ENCODE measurements around the gene FBXW12. TPM values are rescaled to one million over a fixed set of nuclear protein-coding genes. Genes with fewer than 3 reads are reported as not detected.

FBXW12 gene
- polyA plus RNA-seq, 1 experiment: not detected

GRCh38 chr3:48338635-48339034 is 33.4 kb upstream of the FBXW12 start:
- ChIA-PET POLR2A (no interaction called here), CTCF (interaction anchor here (1.4 kb wide), 1 partner anchor 62 kb away, joined by 4 read pairs; no protein-coding TSS in a partner anchor)
- Histone ChIP-seq H3K27ac (ENCODE audit: low read depth, low read length) (no peak overlapping the region), H3K9me3 (ENCODE audit: control insufficient read depth, insufficient read depth, low read length) (no peaks in the 10 kb centered on the region), H3K27me3 (ENCODE audit: control insufficient read depth, insufficient read depth, low read length) (peaks cover 4% of the 10 kb centered on the region), H3K4me3 (ENCODE audit: low read depth, low read length) (no peak overlapping the region)
- no peak for DNase-seq (ENCODE audit: low read depth, low spot score)
- no peak for TF ChIP-seq CTCF (IDR thresholded peaks at IDR 0.05; ENCODE audit: low read depth, low read length)

- no peak overlapping the region for H3K27ac ChIP-seq (ENCODE audit: low read depth, low read length)
- H3K4me3 ChIP-seq (ENCODE audit: low read depth, low read length): no peak overlapping the region
- no peak for TF ChIP-seq CTCF (IDR thresholded peaks at IDR 0.05; ENCODE audit: low read depth, low read length)
- H3K9me3 ChIP-seq (ENCODE audit: control insufficient read depth, insufficient read depth, low read length): no peaks in the 10 kb centered on the region
- ChIA-PET POLR2A (no interaction called here), CTCF (interaction anchor here (1.0 to 1.9 kb wide), 3 partner anchors 57 to 92 kb away, joined by 3 to 11 read pairs (median 3); no protein-coding TSS in a partner anchor)
- no peaks in the 10 kb centered on the region for H3K27me3 ChIP-seq (ENCODE audit: control insufficient read depth, insufficient read depth, low read length)
- no peak for DNase-seq (ENCODE audit: low read depth, low spot score)
Observed at GRCh38 chr3:48343432-48343831, 28.6 kb upstream of the FBXW12 start.

GRCh38 chr3:48344867-48345507 is 27.0 kb upstream of the FBXW12 start:
- DNase-seq (ENCODE audit: low read depth, low spot score): no peak
- Histone ChIP-seq H3K27ac (ENCODE audit: low read depth, low read length) (no peak overlapping the region), H3K27me3 (ENCODE audit: control insufficient read depth, insufficient read depth, low read length) (peaks cover 4% of the 10 kb centered on the region), H3K9me3 (ENCODE audit: control insufficient read depth, insufficient read depth, low read length) (no peaks in the 10 kb centered on the region), H3K4me3 (ENCODE audit: low read depth, low read length) (no peak overlapping the region)
- TF ChIP-seq CTCF (IDR thresholded peaks at IDR 0.05; ENCODE audit: low read depth, low read length): no peak
- ChIA-PET CTCF (interaction anchor here (1.5 to 1.9 kb wide), 2 partner anchors 71 to 91 kb away, joined by 3 to 11 read pairs; no protein-coding TSS in a partner anchor), POLR2A (no interaction called here)

GRCh38 chr3:48345946-48346572 is 26.0 kb upstream of the FBXW12 start:
- H3K27ac ChIP-seq (ENCODE audit: low read depth, low read length): no peak overlapping the region
- peaks cover 9% of the 10 kb centered on the region for H3K27me3 ChIP-seq (ENCODE audit: control insufficient read depth, insufficient read depth, low read length)
- DNase-seq (ENCODE audit: low read depth, low spot score): no peak
- no peak overlapping the region for H3K4me3 ChIP-seq (ENCODE audit: low read depth, low read length)
- no peaks in the 10 kb centered on the region for H3K9me3 ChIP-seq (ENCODE audit: control insufficient read depth, insufficient read depth, low read length)
- POLR2A ChIA-PET: no interaction called here
- CTCF ChIA-PET: no interaction called here
- no peak for TF ChIP-seq CTCF (IDR thresholded peaks at IDR 0.05; ENCODE audit: low read depth, low read length)

- DNase-seq (ENCODE audit: low read depth, low spot score): no peak
- CTCF ChIA-PET: interaction anchor here (0.5 kb wide), 1 partner anchor 153 kb away, joined by 4 read pairs; no protein-coding TSS in a partner anchor
- POLR2A ChIA-PET: no interaction called here
- peaks cover 21% of the 10 kb centered on the region for H3K27me3 ChIP-seq (ENCODE audit: control insufficient read depth, insufficient read depth, low read length)
- no peaks in the 10 kb centered on the region for H3K9me3 ChIP-seq (ENCODE audit: control insufficient read depth, insufficient read depth, low read length)
- no peak overlapping the region for H3K27ac ChIP-seq (ENCODE audit: low read depth, low read length)
- no peak overlapping the region for H3K4me3 ChIP-seq (ENCODE audit: low read depth, low read length)
- TF ChIP-seq CTCF (IDR thresholded peaks at IDR 0.05; ENCODE audit: low read depth, low read length): no peak
Observed at GRCh38 chr3:48347500-48347899, 24.5 kb upstream of the FBXW12 start.

All from AG04450 (cell line).